ENCODE measurements around the gene ABLIM3.

The ABLIM3 gene

DNA sequence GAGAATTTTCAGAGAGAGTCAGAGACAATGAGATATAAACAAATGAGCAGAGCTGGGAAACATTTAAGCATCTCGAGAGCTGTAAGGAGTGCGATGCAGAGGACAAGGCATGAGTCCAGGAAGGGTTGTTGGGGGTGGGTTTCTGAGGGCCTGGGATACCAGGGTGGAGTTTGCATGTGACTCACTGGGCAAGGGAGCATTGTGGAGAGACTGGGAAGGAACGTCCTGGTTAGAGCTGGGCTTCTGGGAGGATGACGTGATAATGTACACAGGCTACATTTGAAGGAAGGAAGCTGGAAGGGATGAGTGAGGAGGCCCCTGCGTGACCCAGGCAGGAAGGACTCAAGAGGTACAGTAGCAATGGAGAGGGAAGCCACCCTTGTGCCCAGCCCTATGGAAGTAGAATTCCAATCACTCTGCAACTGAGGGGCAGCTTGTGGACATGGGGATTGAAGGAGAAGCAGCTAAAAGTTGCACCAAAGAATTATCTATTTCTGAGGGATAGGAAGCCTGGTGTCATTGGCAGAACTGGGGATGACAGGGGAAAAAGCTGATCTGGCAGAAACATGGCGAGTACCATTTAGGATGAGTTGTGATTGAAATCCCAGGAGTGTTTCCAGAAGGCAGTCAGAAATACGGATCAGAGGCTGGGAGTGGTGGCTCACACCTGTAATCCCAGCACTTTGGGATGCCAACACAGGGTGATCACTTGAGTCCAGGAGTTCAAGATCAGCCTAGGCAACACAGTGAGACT, 71.1 kb downstream of the ABLIM3 start:
- no peaks in the 10 kb centered on the region for H3K4me1 ChIP-seq (ENCODE audit: insufficient read depth, low read length, poor library complexity, severe bottlenecking)
- no peak overlapping the region for H2AFZ ChIP-seq (ENCODE audit: low read length)
- no peaks in the 10 kb centered on the region for H3F3A ChIP-seq (ENCODE audit: low read depth)
- no peak overlapping the region for H3K4me2 ChIP-seq (ENCODE audit: low read depth, low read length, poor library complexity, severe bottlenecking)
- no peaks in the 10 kb centered on the region for H3K27me3 ChIP-seq (ENCODE audit: insufficient read depth, low read length, poor library complexity, severe bottlenecking)
- no peaks in the 10 kb centered on the region for H3K36me3 ChIP-seq (ENCODE audit: insufficient read depth, low read length)
- no peaks in the 10 kb centered on the region for H3K9me3 ChIP-seq (ENCODE audit: insufficient read depth, low read depth, low read length)
- no peaks in the 10 kb centered on the region for H4K20me1 ChIP-seq (ENCODE audit: insufficient read depth, low read length, poor library complexity, severe bottlenecking)
- H3K4me3 ChIP-seq (ENCODE audit: low read length, poor library complexity, severe bottlenecking): no peak overlapping the region
- no peaks in the 10 kb centered on the region for H3K79me2 ChIP-seq (ENCODE audit: insufficient read depth, low read length)
- H3K9ac ChIP-seq (ENCODE audit: low read depth, low read length, poor library complexity, severe bottlenecking): no peak overlapping the region
- no peaks in the 10 kb centered on the region for H3K9me2 ChIP-seq (replicated peaks; ENCODE audit: low read depth, low read length)
- TF ChIP-seq CTCF (conservative IDR thresholded peaks at IDR 0.05; ENCODE audit: low read length) (no peak), EZH2phosphoT487 (IDR thresholded peaks at IDR 0.05; ENCODE audit: borderline replicate concordance) (no peak)

GRCh38 chr5:149213264-149213880, 72.1 kb downstream of the ABLIM3 start:
- Histone ChIP-seq H3K9me2 (replicated peaks; ENCODE audit: low read depth, low read length) (no peaks in the 10 kb centered on the region), H3K4me1 (ENCODE audit: insufficient read depth, low read length, poor library complexity, severe bottlenecking) (no peaks in the 10 kb centered on the region), H3K27me3 (ENCODE audit: insufficient read depth, low read length, poor library complexity, severe bottlenecking) (no peaks in the 10 kb centered on the region), H3K79me2 (ENCODE audit: insufficient read depth, low read length) (no peaks in the 10 kb centered on the region), H3K9me3 (ENCODE audit: insufficient read depth, low read depth, low read length) (no peaks in the 10 kb centered on the region), H3K9ac (ENCODE audit: low read depth, low read length, poor library complexity, severe bottlenecking) (no peak overlapping the region), H3K4me2 (ENCODE audit: low read depth, low read length, poor library complexity, severe bottlenecking) (no peak overlapping the region), H2AFZ (ENCODE audit: low read length) (no peak overlapping the region), H3F3A (ENCODE audit: low read depth) (no peaks in the 10 kb centered on the region), H4K20me1 (ENCODE audit: insufficient read depth, low read length, poor library complexity, severe bottlenecking) (no peaks in the 10 kb centered on the region), H3K4me3 (ENCODE audit: low read length, poor library complexity, severe bottlenecking) (no peak overlapping the region), H3K36me3 (ENCODE audit: insufficient read depth, low read length) (no peaks in the 10 kb centered on the region)
- TF ChIP-seq EZH2phosphoT487 (IDR thresholded peaks at IDR 0.05; ENCODE audit: borderline replicate concordance): no peak
- TF ChIP-seq CTCF (conservative IDR thresholded peaks at IDR 0.05; ENCODE audit: low read length): no peak

DNA sequence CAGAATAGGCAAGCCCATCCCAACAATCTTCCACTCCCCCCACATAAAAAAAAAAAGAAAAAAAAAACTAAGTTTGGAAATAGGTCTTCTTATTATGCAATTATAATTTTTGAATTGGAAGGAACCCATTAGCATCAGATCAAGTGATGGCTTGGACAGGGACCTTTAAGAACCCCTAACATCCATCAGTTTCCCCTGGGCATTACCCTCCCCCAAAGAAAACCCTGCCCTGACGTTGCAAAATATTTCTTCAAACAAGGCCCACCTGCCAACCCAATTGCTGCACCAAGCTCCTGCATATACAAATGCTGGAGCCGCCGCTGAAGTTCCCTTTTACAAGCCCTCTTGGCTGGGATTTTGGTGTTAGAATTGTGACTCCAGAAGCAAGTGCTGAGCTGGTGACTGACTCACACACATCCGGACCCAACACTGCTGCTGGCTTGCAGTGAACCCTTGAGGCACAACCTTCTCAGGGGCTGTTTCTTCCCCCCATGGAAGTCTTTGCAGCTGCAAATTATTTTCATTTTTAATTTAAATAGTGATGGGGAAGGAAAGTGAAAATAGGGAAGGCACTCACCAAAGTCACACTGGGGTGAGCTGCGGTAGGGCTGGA, 74.3 kb downstream of the ABLIM3 start:
- Histone ChIP-seq H3K36me3 (ENCODE audit: insufficient read depth, low read length) (no peaks in the 10 kb centered on the region), H3K4me2 (ENCODE audit: low read depth, low read length, poor library complexity, severe bottlenecking) (no peak overlapping the region), H4K20me1 (ENCODE audit: insufficient read depth, low read length, poor library complexity, severe bottlenecking) (no peaks in the 10 kb centered on the region), H3K9me2 (replicated peaks; ENCODE audit: low read depth, low read length) (no peaks in the 10 kb centered on the region), H3K4me1 (ENCODE audit: insufficient read depth, low read length, poor library complexity, severe bottlenecking) (no peaks in the 10 kb centered on the region), H3F3A (ENCODE audit: low read depth) (no peaks in the 10 kb centered on the region), H2AFZ (ENCODE audit: low read length) (no peak overlapping the region), H3K27me3 (ENCODE audit: insufficient read depth, low read length, poor library complexity, severe bottlenecking) (no peaks in the 10 kb centered on the region), H3K79me2 (ENCODE audit: insufficient read depth, low read length) (no peaks in the 10 kb centered on the region), H3K9me3 (ENCODE audit: insufficient read depth, low read depth, low read length) (no peaks in the 10 kb centered on the region), H3K4me3 (ENCODE audit: low read length, poor library complexity, severe bottlenecking) (no peak overlapping the region), H3K9ac (ENCODE audit: low read depth, low read length, poor library complexity, severe bottlenecking) (no peak overlapping the region)
- no peak for TF ChIP-seq CTCF (conservative IDR thresholded peaks at IDR 0.05; ENCODE audit: low read length)
- no peak for TF ChIP-seq EZH2phosphoT487 (IDR thresholded peaks at IDR 0.05; ENCODE audit: borderline replicate concordance)
